MM.1S (cell line): ENCODE data around the gene PMFBP1.

Source experiments
- DNase-seq: peaks from one replicate; pipeline ENCODE4 v3.0.0-alpha.2; 2015
- H2AFZ ChIP-seq: fragments of 300-600 bp; sonication (generic); 2 replicates; pipeline ENCODE4 v1.6.0; 2016; ENCODE audit warnings: antibody characterized with exemption, low read length
- H3F3A ChIP-seq: fragments of 300-600 bp; sonication (generic); 2 replicates; pipeline ENCODE4 v1.6.1; 2016; ENCODE audit warnings: mild to moderate bottlenecking, antibody characterized with exemption, low read length, moderate library complexity, mixed read lengths; ENCODE audit not compliant: insufficient read depth
- H3K27ac ChIP-seq: fragments of 300-600 bp; sonication (generic); 2 replicates; pipeline ENCODE4 v1.5.1; 2016; ENCODE audit warnings: mild to moderate bottlenecking, low read length
- H3K27me3 ChIP-seq: fragments of 300-600 bp; sonication (generic); replicated peaks from 2 replicates; pipeline ENCODE4 v1.6.0; 2016; ENCODE audit warnings: low read length; ENCODE audit not compliant: insufficient read depth
- H3K36me3 ChIP-seq: fragments of 300-600 bp; sonication (generic); replicated peaks from 2 replicates; pipeline ENCODE4 v1.6.1; 2016; ENCODE audit warnings: mild to moderate bottlenecking, low read length, mixed read lengths; ENCODE audit not compliant: insufficient read depth
- H3K4me1 ChIP-seq: fragments of 300-600 bp; sonication (generic); 2 replicates; pipeline ENCODE4 v1.6.1; 2016; ENCODE audit warnings: low read length, mixed read lengths
- H3K4me2 ChIP-seq: fragments of 300-600 bp; sonication (generic); 2 replicates; pipeline ENCODE4 v1.6.0; 2016; ENCODE audit warnings: low read depth, low read length
- H3K4me3 ChIP-seq: fragments of 300-600 bp; sonication (generic); 2 replicates; pipeline ENCODE4 v1.5.1; 2016; ENCODE audit warnings: low read length, mixed read lengths
- H3K79me2 ChIP-seq: fragments of 300-600 bp; sonication (generic); 2 replicates; pipeline ENCODE4 v1.6.1; 2016; ENCODE audit warnings: mixed run types, low read length, mixed read lengths
- H3K9ac ChIP-seq: fragments of 300-600 bp; sonication (generic); 2 replicates; pipeline ENCODE4 v1.6.1; 2016; ENCODE audit warnings: low read length, mixed read lengths
- H3K9me2 ChIP-seq: fragments of 300-600 bp; sonication (generic); replicated peaks from 2 replicates; pipeline ENCODE4 v1.6.1; 2016; ENCODE audit warnings: mild to moderate bottlenecking, low read length, mixed read lengths; ENCODE audit not compliant: insufficient read depth
- H3K9me3 ChIP-seq: fragments of 300-600 bp; sonication (generic); replicated peaks from 2 replicates; pipeline ENCODE4 v1.6.1; 2016; ENCODE audit warnings: mild to moderate bottlenecking, low read length, mixed read lengths; ENCODE audit not compliant: insufficient read depth
- H4K20me1 ChIP-seq: fragments of 300-600 bp; sonication (generic); 2 replicates; pipeline ENCODE4 v1.6.1; 2016; ENCODE audit warnings: mild to moderate bottlenecking, low read length, moderate library complexity, mixed read lengths; ENCODE audit not compliant: insufficient read depth
- CTCF ChIP-seq: fragments of 300-600 bp; sonication (generic); IDR thresholded peaks from 2 replicates; pipeline ENCODE4 v1.5.1; 2016; ENCODE audit warnings: antibody characterized with exemption, low read length, mixed read lengths
- EZH2 ChIP-seq: fragments of 300-600 bp; sonication (generic); optimal IDR thresholded peaks from 2 replicates; pipeline ENCODE3; 2017; ENCODE audit warnings: low read depth, mild to moderate bottlenecking, antibody characterized with exemption, low read length, mixed read lengths
- EZH2phosphoT487 ChIP-seq: fragments of 300-600 bp; sonication (generic); IDR thresholded peaks from 2 replicates; pipeline ENCODE4 v1.6.1; 2018; ENCODE audit warnings: antibody characterized with exemption, low read length

PMFBP1 gene

GRCh38 chr16:72120026-72120425, 51.9 kb downstream of the PMFBP1 start:
- Histone ChIP-seq H3K79me2 (no peaks in the 10 kb centered on the region), H3K4me2 (no peak overlapping the region), H3K9me2 (no peaks in the 10 kb centered on the region), H3K36me3 (no peaks in the 10 kb centered on the region), H4K20me1 (no peaks in the 10 kb centered on the region), H3K9me3 (no peaks in the 10 kb centered on the region), H3K27me3 (no peaks in the 10 kb centered on the region), H3K9ac (no peak overlapping the region), H3K4me3 (no peak overlapping the region), H3K27ac (no peak overlapping the region), H3K4me1 (0 out of 2 replicates have a peak, but pooled peaks cover 3% of the 10 kb centered on the region), H2AFZ (no peak overlapping the region), H3F3A (no peaks in the 10 kb centered on the region)
- DNase-seq = no peak
- TF ChIP-seq CTCF = no peak
- TF ChIP-seq EZH2phosphoT487 = no peak
- no peak for TF ChIP-seq EZH2

- no peaks in the 10 kb centered on the region for H3K79me2 ChIP-seq
- no peaks in the 10 kb centered on the region for H3K9me2 ChIP-seq
- no peak overlapping the region for H3K4me3 ChIP-seq
- no peak overlapping the region for H3K9ac ChIP-seq
- TF ChIP-seq EZH2phosphoT487 = no peak
- no peak for TF ChIP-seq EZH2
- TF ChIP-seq CTCF = no peak
- H3K4me2 ChIP-seq = no peak overlapping the region
- DNase-seq = no peak
- H3K4me1 ChIP-seq = no peaks in the 10 kb centered on the region
- H3F3A ChIP-seq = no peaks in the 10 kb centered on the region
- H3K36me3 ChIP-seq = no peaks in the 10 kb centered on the region
- H4K20me1 ChIP-seq = no peaks in the 10 kb centered on the region
- no peaks in the 10 kb centered on the region for H3K9me3 ChIP-seq
- no peak overlapping the region for H3K27ac ChIP-seq
- no peak overlapping the region for H2AFZ ChIP-seq
- no peaks in the 10 kb centered on the region for H3K27me3 ChIP-seq
Measured at GRCh38 chr16:72113616-72113945, 58.4 kb downstream of the PMFBP1 start.

DNA sequence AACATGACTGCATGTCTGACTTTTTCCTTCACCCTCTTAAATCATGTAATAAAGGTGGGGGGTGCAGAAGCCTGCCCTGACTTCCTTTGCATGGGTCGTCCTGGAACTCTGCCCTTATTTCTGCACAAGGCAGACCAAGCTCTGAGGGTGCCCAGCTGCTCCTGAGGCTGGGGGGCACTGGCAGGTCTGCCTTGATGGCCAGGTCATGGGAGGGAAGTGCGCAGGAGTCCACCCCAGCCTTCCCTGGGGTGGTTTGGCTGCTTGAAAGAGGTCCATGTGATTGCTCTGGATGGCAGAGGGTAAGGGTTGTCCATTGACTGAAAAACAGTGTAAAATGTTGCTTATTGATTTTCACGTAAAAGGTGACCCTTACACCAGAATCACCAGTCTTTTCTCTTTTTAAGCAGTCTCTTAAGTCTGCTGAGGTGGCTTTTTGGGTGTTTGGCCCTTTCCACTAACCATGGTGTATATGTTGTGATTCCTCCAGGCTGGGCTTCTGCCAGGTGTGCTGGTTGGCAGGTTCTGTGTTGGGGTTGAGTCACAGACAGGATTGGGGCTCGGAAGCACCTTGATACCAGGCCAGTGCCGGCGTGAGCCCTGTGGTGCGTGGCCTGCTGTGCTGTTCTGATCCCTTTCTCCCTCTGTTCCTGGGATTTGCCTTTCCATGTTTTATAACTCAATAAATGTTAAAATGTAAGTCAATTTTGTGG, 58.9 kb downstream of the PMFBP1 start:
- Histone ChIP-seq H3K9me3 (no peaks in the 10 kb centered on the region), H3K4me1 (no peaks in the 10 kb centered on the region), H3F3A (no peaks in the 10 kb centered on the region), H3K27me3 (no peaks in the 10 kb centered on the region), H3K9ac (no peak overlapping the region), H3K4me2 (no peak overlapping the region), H3K36me3 (no peaks in the 10 kb centered on the region; the same call in none of the 2 replicates), H3K9me2 (no peaks in the 10 kb centered on the region), H3K79me2 (no peaks in the 10 kb centered on the region), H2AFZ (no peak overlapping the region), H3K4me3 (no peak overlapping the region), H3K27ac (no peak overlapping the region), H4K20me1 (no peaks in the 10 kb centered on the region)
- DNase-seq = no peak
- TF ChIP-seq EZH2phosphoT487 = no peak
- no peak for TF ChIP-seq EZH2
- TF ChIP-seq CTCF = no peak
